HEK293T (cell line): ENCODE results near the gene PMS1.

Source experiments
- ARNT ChIP-seq: fragments of 450-650 bp; IDR thresholded peaks from 2 replicates; pipeline ENCODE4 v1.6.1; 2017; ENCODE audit warnings: mild to moderate bottlenecking
- BHLHE40 ChIP-seq: fragments of 450-650 bp; IDR thresholded peaks from 2 replicates; pipeline ENCODE4 v1.6.1; 2016; ENCODE audit warnings: mild to moderate bottlenecking, moderate library complexity, borderline replicate concordance
- FOXK2 ChIP-seq: fragments of 450-650 bp; IDR thresholded peaks from 2 replicates; pipeline ENCODE4 v1.6.1; 2016; ENCODE audit warnings: mild to moderate bottlenecking
- FOXM1 ChIP-seq: fragments of 450-650 bp; IDR thresholded peaks from 2 replicates; pipeline ENCODE4 v1.6.1; 2017; ENCODE audit warnings: mild to moderate bottlenecking, borderline replicate concordance
- L3MBTL2 ChIP-seq: fragments of 450-650 bp; conservative IDR thresholded peaks from 2 replicates; pipeline ENCODE4 v1.6.1; 2016; ENCODE audit warnings: mild to moderate bottlenecking
- SP1 ChIP-seq: fragments of 450-650 bp; IDR thresholded peaks from 2 replicates; pipeline ENCODE4 v1.6.1; 2017
- TARDBP ChIP-seq: fragments of 450-650 bp; IDR thresholded peaks from 2 replicates; pipeline ENCODE4 v1.6.1; 2016
- ZNF384 ChIP-seq: fragments of 450-650 bp; IDR thresholded peaks from 2 replicates; pipeline ENCODE4 v1.6.1; 2016

DNA sequence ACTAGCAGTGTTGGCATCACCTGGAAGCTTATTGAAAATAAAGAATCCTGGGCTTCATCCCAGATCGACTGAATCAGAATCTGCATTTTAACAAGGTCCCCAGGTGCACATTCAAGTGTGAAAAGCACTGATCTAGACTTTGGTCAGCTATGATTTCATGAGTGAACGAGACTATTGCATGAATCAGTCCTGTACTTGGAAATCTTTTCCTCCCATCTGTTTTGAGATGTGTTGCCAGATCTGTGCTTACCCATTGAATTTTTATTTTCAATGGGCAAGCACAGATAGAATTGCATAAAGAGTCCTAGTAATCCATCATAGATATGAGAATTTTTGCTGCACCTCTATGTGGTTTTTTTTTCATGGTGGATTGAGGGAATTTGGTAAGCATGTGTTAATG lies 64.0 kb downstream of the PMS1 start:
- no peak for TF ChIP-seq FOXM1
- no peak for TF ChIP-seq ARNT
- no peak for TF ChIP-seq TARDBP
- TF ChIP-seq BHLHE40 = no peak
- no peak for TF ChIP-seq L3MBTL2
- TF ChIP-seq ZNF384 = no peak
- no peak for TF ChIP-seq SP1
- TF ChIP-seq FOXK2 = no peak
